Neural cell (in vitro differentiated cells): ENCODE data around the gene MYOD1. TPM values are rescaled to one million over a fixed set of nuclear protein-coding genes. Genes with fewer than 3 reads are reported as not detected.

Experiments
- H2AFZ ChIP-seq: fragments of 200-600, 300-800 bp; sonication (generic), shearing (Covaris generic); 2 replicates; pipeline ENCODE4 v1.6.0; 2014; ENCODE audit warnings: low read depth, mild to moderate bottlenecking, antibody characterized with exemption, low read length, moderate library complexity
- H3F3A ChIP-seq: fragments of 200-600 bp; shearing (Covaris generic); 2 replicates; pipeline ENCODE4 v1.6.1; 2016; ENCODE audit warnings: mild to moderate bottlenecking, moderate library complexity, mixed read lengths, antibody characterized with exemption, low read length; ENCODE audit not compliant: insufficient read depth, poor library complexity, severe bottlenecking
- H3K27ac ChIP-seq: fragments of 200-600, 300-800 bp; sonication (generic), shearing (Covaris generic); 2 replicates; pipeline ENCODE4 v1.5.1; 2014; ENCODE audit warnings: mild to moderate bottlenecking, low read length, moderate library complexity
- H3K27me3 ChIP-seq: fragments of 300-800, 200-600 bp; sonication (generic), shearing (Covaris generic); 2 replicates; pipeline ENCODE4 v1.6.0; 2014; ENCODE audit warnings: mild to moderate bottlenecking, low read depth, low read length, moderate library complexity; ENCODE audit not compliant: insufficient read depth
- H3K36me3 ChIP-seq: fragments of 300-800, 200-600 bp; sonication (generic), shearing (Covaris generic); 2 replicates; pipeline ENCODE4 v1.5.1; 2014; ENCODE audit warnings: mild to moderate bottlenecking, antibody characterized with exemption, low read length, moderate library complexity; ENCODE audit not compliant: insufficient read depth
- H3K4me2 ChIP-seq: fragments of 300-800, 200-600 bp; sonication (generic), shearing (Covaris generic); 2 replicates; pipeline ENCODE4 v1.6.0; 2014; ENCODE audit warnings: mild to moderate bottlenecking, low read length
- H3K4me3 ChIP-seq: fragments of 300-800, 200-600 bp; sonication (generic), shearing (Covaris generic); 2 replicates; pipeline ENCODE4 v1.5.1; 2014; ENCODE audit warnings: mild to moderate bottlenecking, low read length, moderate library complexity
- H3K79me2 ChIP-seq: fragments of 200-600 bp; shearing (Covaris generic); replicated peaks from 2 replicates; pipeline ENCODE4 v1.6.0; 2014; ENCODE audit warnings: mild to moderate bottlenecking, low read length, moderate library complexity; ENCODE audit not compliant: insufficient read depth
- H3K9ac ChIP-seq: fragments of 300-800, 200-600 bp; sonication (generic), shearing (Covaris generic); 2 replicates; pipeline ENCODE4 v1.6.1; 2016; ENCODE audit warnings: mild to moderate bottlenecking, low read length, mixed read lengths
- H3K9me2 ChIP-seq: fragments of 200-600 bp; shearing (Covaris generic); 2 replicates; pipeline ENCODE4 v1.6.1; 2016; ENCODE audit warnings: mild to moderate bottlenecking, low read length, mixed read lengths; ENCODE audit not compliant: insufficient read depth
- H3K9me3 ChIP-seq: fragments of 200-600, 300-800 bp; sonication (generic), shearing (Covaris generic); 2 replicates; pipeline ENCODE4 v1.6.1; 2016; ENCODE audit warnings: mild to moderate bottlenecking, mixed run types, low read length, moderate library complexity, mixed read lengths
- H4K20me1 ChIP-seq: fragments of 200-600 bp; shearing (Covaris generic); 2 replicates; pipeline ENCODE4 v1.6.1; 2016; ENCODE audit warnings: mild to moderate bottlenecking, mixed run types; ENCODE audit not compliant: insufficient read depth
- EP300 ChIP-seq: fragments of 450-650 bp; conservative IDR thresholded peaks from 2 replicates; pipeline ENCODE4 v1.6.1; 2014; ENCODE audit warnings: antibody characterized with exemption, mild to moderate bottlenecking, moderate library complexity; ENCODE audit not compliant: poor library complexity, severe bottlenecking
- EZH2 ChIP-seq: fragments of 200-600, 300-800 bp; shearing (Covaris generic), sonication (generic); IDR thresholded peaks from 2 replicates; pipeline ENCODE4 v1.6.1; 2014; ENCODE audit warnings: antibody characterized with exemption, low read length, borderline replicate concordance, mild to moderate bottlenecking; ENCODE audit not compliant: insufficient read depth, poor library complexity, severe bottlenecking
- MXI1 ChIP-seq: fragments of 450-650 bp; conservative IDR thresholded peaks from 2 replicates; pipeline ENCODE4 v1.6.1; 2014; ENCODE audit warnings: antibody characterized with exemption, mild to moderate bottlenecking; ENCODE audit not compliant: poor library complexity, severe bottlenecking
- POLR2AphosphoS5 ChIP-seq: IDR thresholded peaks from 2 replicates; pipeline ENCODE4 v1.6.1; 2012
- RAD21 ChIP-seq: fragments of 450-650 bp; conservative IDR thresholded peaks from 2 replicates; pipeline ENCODE4 v1.6.1; 2014; ENCODE audit warnings: antibody characterized with exemption, mild to moderate bottlenecking, moderate library complexity
- SMC3 ChIP-seq: fragments of 450-650 bp; conservative IDR thresholded peaks from 2 replicates; pipeline ENCODE4 v1.6.1; 2014; ENCODE audit warnings: antibody characterized with exemption, mild to moderate bottlenecking, moderate library complexity; ENCODE audit not compliant: poor library complexity
- TAF1 ChIP-seq: IDR thresholded peaks from 2 replicates; pipeline ENCODE4 v1.6.1; 2012; ENCODE audit warnings: low read depth
- polyA plus RNA-seq: library from polyadenylated mRNA; depleted of rRNA; stranded (reverse); fragments of >200 nt; gene quantifications from 2 replicates; pipeline ENCODE4 v1.2.3, GENCODE V29; 2014
- TF ChIP-seq, protein P1 (sequence below): fragments of 450-650 bp; IDR thresholded peaks from 2 replicates; pipeline ENCODE4 v1.5.1; 2014; ENCODE audit warnings: antibody characterized with exemption, mild to moderate bottlenecking, moderate library complexity; ENCODE audit not compliant: poor library complexity, severe bottlenecking
- TF ChIP-seq, protein P2 (sequence below): IDR thresholded peaks from 2 replicates; pipeline ENCODE4 v1.6.1; 2012; ENCODE audit warnings: borderline replicate concordance

The MYOD1 gene
- polyA plus RNA-seq, 1 donor from 2014 or later = not detected

DNA sequence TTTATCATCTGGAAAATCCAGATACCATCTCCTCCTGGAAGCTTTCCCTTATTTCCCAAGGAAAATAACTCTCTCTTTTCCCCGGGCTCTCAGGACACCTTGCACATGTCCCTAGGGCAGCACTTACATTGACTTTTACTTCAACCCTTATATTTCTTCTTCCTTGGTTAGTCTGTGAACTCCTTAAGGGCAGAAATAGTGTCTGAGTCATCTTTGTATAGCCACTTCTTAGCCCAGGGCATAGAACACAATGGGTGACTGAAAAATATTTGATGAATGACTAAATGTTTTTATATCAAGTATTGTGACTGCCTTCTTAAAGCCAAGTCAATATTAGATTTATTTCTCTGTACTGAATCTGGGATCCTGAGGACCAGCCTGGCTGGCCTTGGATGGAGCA is 45.4 kb upstream of the MYOD1 start:
- no peak overlapping the region for H2AFZ ChIP-seq
- H3K9me3 ChIP-seq = peaks cover 6% of the 10 kb centered on the region
- H3K27me3 ChIP-seq = no peaks in the 10 kb centered on the region
- no peaks in the 10 kb centered on the region for H3K79me2 ChIP-seq
- no peak overlapping the region for H3K9ac ChIP-seq
- TF ChIP-seq, protein P1, sequence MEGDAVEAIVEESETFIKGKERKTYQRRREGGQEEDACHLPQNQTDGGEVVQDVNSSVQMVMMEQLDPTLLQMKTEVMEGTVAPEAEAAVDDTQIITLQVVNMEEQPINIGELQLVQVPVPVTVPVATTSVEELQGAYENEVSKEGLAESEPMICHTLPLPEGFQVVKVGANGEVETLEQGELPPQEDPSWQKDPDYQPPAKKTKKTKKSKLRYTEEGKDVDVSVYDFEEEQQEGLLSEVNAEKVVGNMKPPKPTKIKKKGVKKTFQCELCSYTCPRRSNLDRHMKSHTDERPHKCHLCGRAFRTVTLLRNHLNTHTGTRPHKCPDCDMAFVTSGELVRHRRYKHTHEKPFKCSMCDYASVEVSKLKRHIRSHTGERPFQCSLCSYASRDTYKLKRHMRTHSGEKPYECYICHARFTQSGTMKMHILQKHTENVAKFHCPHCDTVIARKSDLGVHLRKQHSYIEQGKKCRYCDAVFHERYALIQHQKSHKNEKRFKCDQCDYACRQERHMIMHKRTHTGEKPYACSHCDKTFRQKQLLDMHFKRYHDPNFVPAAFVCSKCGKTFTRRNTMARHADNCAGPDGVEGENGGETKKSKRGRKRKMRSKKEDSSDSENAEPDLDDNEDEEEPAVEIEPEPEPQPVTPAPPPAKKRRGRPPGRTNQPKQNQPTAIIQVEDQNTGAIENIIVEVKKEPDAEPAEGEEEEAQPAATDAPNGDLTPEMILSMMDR = no peak
- TF ChIP-seq EP300 (no peak), EZH2 (no peak)
- no peaks in the 10 kb centered on the region for H3F3A ChIP-seq
- H3K27ac ChIP-seq = no peak overlapping the region
- no peaks in the 10 kb centered on the region for H3K9me2 ChIP-seq
- H3K36me3 ChIP-seq = no peaks in the 10 kb centered on the region
- no peaks in the 10 kb centered on the region for H4K20me1 ChIP-seq
- H3K4me2 ChIP-seq = no peak overlapping the region
- H3K4me3 ChIP-seq = no peak overlapping the region

DNA sequence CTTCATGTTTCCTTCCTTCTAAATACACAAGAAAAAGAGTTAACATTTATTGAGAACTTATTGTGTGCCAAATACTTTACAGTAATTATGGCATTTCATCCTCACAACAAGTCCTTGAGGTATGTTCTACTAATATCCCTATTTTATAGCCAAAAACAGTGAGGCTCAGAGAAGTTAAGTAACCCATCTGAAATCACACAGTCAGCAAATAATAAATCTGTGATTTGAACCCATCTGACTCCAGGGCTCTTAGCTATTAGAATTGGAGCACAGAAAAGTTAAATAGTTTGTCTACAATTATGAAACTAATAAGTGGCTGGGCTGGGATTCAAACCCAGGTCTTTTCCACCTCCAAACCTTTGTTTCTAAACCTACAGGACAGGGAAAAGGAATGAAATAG is 36.5 kb upstream of the MYOD1 start:
- H3K36me3 ChIP-seq = no peaks in the 10 kb centered on the region
- no peaks in the 10 kb centered on the region for H3K79me2 ChIP-seq
- no peak overlapping the region for H2AFZ ChIP-seq
- TF ChIP-seq MXI1 (no peak), RAD21 (no peak), TAF1 (no peak), POLR2AphosphoS5 (no peak), SMC3 (no peak), EP300 (no peak), EZH2 (no peak)
- TF ChIP-seq, protein P1 = no peak
- TF ChIP-seq, protein P2, sequence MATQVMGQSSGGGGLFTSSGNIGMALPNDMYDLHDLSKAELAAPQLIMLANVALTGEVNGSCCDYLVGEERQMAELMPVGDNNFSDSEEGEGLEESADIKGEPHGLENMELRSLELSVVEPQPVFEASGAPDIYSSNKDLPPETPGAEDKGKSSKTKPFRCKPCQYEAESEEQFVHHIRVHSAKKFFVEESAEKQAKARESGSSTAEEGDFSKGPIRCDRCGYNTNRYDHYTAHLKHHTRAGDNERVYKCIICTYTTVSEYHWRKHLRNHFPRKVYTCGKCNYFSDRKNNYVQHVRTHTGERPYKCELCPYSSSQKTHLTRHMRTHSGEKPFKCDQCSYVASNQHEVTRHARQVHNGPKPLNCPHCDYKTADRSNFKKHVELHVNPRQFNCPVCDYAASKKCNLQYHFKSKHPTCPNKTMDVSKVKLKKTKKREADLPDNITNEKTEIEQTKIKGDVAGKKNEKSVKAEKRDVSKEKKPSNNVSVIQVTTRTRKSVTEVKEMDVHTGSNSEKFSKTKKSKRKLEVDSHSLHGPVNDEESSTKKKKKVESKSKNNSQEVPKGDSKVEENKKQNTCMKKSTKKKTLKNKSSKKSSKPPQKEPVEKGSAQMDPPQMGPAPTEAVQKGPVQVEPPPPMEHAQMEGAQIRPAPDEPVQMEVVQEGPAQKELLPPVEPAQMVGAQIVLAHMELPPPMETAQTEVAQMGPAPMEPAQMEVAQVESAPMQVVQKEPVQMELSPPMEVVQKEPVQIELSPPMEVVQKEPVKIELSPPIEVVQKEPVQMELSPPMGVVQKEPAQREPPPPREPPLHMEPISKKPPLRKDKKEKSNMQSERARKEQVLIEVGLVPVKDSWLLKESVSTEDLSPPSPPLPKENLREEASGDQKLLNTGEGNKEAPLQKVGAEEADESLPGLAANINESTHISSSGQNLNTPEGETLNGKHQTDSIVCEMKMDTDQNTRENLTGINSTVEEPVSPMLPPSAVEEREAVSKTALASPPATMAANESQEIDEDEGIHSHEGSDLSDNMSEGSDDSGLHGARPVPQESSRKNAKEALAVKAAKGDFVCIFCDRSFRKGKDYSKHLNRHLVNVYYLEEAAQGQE = no peak
- H3K4me2 ChIP-seq = no peak overlapping the region
- H3K27ac ChIP-seq = no peak overlapping the region
- H3K4me3 ChIP-seq = no peak overlapping the region
- no peaks in the 10 kb centered on the region for H3F3A ChIP-seq
- H3K9me2 ChIP-seq = no peaks in the 10 kb centered on the region
- H3K9me3 ChIP-seq = no peaks in the 10 kb centered on the region
- no peak overlapping the region for H3K9ac ChIP-seq
- H4K20me1 ChIP-seq = no peaks in the 10 kb centered on the region
- no peaks in the 10 kb centered on the region for H3K27me3 ChIP-seq
